GM12878 (cell line): ENCODE results near the gene GALNT9. TPM values are rescaled to one million over a fixed set of nuclear protein-coding genes. Genes with fewer than 3 reads are reported as not detected.

Experiments used
- ATAC-seq: fragments of 200-7000 bp; cut with Tn5 transposase; 3 replicates; pipeline ENCODE4 v1.9.1; 2020; ENCODE audit warnings: mild to moderate bottlenecking, moderate library complexity
- BruUV-seq: library from RNA; stranded (reverse); fragments of 400-500 nt; replicated peaks from 2 replicates; lab custom pipeline; 2021; lab: Mats Ljungman, UMichigan
- CTCF ChIA-PET: fragments of 300-600 bp; sonication (Branson Sonifier 250); formaldehyde crosslinking; extraction: SDS; loops from one replicate; lab custom pipeline; 2021; ENCODE audit warnings: inconsistent platforms; lab: Yijun Ruan, JAX
- POLR2A ChIA-PET: fragments of 350-600 bp; formaldehyde crosslinking; extraction: SDS; loops from one replicate; lab custom pipeline; 2021; ENCODE audit warnings: inconsistent platforms; lab: Charles Lee
- RAD21 ChIA-PET: fragments of 300-600 bp; sonication (Branson Sonifier 250); formaldehyde crosslinking; loops from one replicate; lab custom pipeline; 2023; ENCODE audit warnings: antibody characterized with exemption; ENCODE audit not compliant: unreplicated experiment; lab: Charles Lee
- SMC1A ChIA-PET: fragments of 300-600 bp; sonication (Branson Sonifier 250); formaldehyde crosslinking; loops from one replicate; lab custom pipeline; 2023; ENCODE audit not compliant: unreplicated experiment, uncharacterized antibody; lab: Charles Lee
- DNase-seq: peaks from one replicate; pipeline ENCODE4 v3.0.0-alpha.2; 2011; ENCODE audit warnings: low read depth, low spot score
- FAIRE-seq: peaks from 3 replicates; lab custom pipeline; 2011; peaks lifted over from hg19 to GRCh38; lab: Jason Lieb, UNC
- H2AFZ ChIP-seq: 2 replicates; pipeline ENCODE4 v1.6.0; 2011; ENCODE audit warnings: low read depth, low read length, control low read depth; ENCODE audit not compliant: control insufficient read depth
- H3K27ac ChIP-seq: 2 replicates; pipeline ENCODE4 v1.5.1; 2011; ENCODE audit warnings: control low read depth; ENCODE audit not compliant: control insufficient read depth, insufficient read depth
- H3K27me3 ChIP-seq, 2 experiments: replicated peaks in 1 of 2; 2 replicates each; pipeline versions ENCODE4 v1.6.0 to v1.6.1; 2011; ENCODE audit warnings: low read length in 1 of 2; ENCODE audit not compliant: control insufficient read depth in 2 of 2, insufficient read depth in 2 of 2
- H3K36me3 ChIP-seq, 2 experiments: 2 replicates each; pipeline ENCODE4 v1.5.1; 2011; ENCODE audit warnings: low read length in 1 of 2; ENCODE audit not compliant: control insufficient read depth in 2 of 2, insufficient read depth in 2 of 2
- H3K4me1 ChIP-seq: 2 replicates; pipeline ENCODE4 v1.6.1; 2011; ENCODE audit warnings: mild to moderate bottlenecking, low read length, moderate library complexity, mixed read lengths; ENCODE audit not compliant: control insufficient read depth, insufficient read depth
- H3K4me2 ChIP-seq: 2 replicates; pipeline ENCODE4 v1.6.0; 2011; ENCODE audit warnings: control low read depth; ENCODE audit not compliant: control insufficient read depth, insufficient read depth
- H3K4me3 ChIP-seq: fragments of 200-600 bp; sonication (generic); 2 replicates; pipeline ENCODE4 v1.5.1; 2016
- H3K79me2 ChIP-seq: 2 replicates; pipeline ENCODE4 v1.6.0; 2011; ENCODE audit warnings: low read length; ENCODE audit not compliant: control insufficient read depth, insufficient read depth
- H3K9ac ChIP-seq: 2 replicates; pipeline ENCODE4 v1.8.0; 2011; ENCODE audit warnings: low read length, control low read depth, mixed read lengths; ENCODE audit not compliant: control insufficient read depth, insufficient read depth
- H3K9me3 ChIP-seq: replicated peaks from 3 replicates; pipeline ENCODE4 v1.5.1; 2011; ENCODE audit warnings: mild to moderate bottlenecking, low read length; ENCODE audit not compliant: control insufficient read depth, insufficient read depth
- H4K20me1 ChIP-seq: 2 replicates; pipeline ENCODE4 v1.6.0; 2011; ENCODE audit not compliant: control insufficient read depth, insufficient read depth
- CHD4 ChIP-seq: fragments of 200-600 bp; sonication (generic); IDR thresholded peaks from 2 replicates; pipeline ENCODE4 v1.6.1; 2016; ENCODE audit warnings: mild to moderate bottlenecking
- FOXM1 ChIP-seq: IDR thresholded peaks from 2 replicates; pipeline ENCODE4 v1.6.1; 2012; ENCODE audit warnings: low read depth, mild to moderate bottlenecking, inconsistent platforms, low read length, moderate library complexity
- NFIC ChIP-seq: IDR thresholded peaks from 2 replicates; pipeline ENCODE4 v1.6.1; 2012; ENCODE audit warnings: low read depth, mild to moderate bottlenecking, inconsistent platforms, low read length, moderate library complexity
- NFYB ChIP-seq: IDR thresholded peaks from 2 replicates; pipeline ENCODE4 v1.6.1; 2011; ENCODE audit warnings: low read depth, mild to moderate bottlenecking, low read length, improper control_type of control experiment, moderate library complexity; ENCODE audit not compliant: insufficient read depth
- NRF1 ChIP-seq: conservative IDR thresholded peaks from 2 replicates; pipeline ENCODE4 v1.6.1; 2011; ENCODE audit warnings: mild to moderate bottlenecking, low read depth, low read length, improper control_type of control experiment
- PKNOX1 ChIP-seq: fragments of 450-650 bp; IDR thresholded peaks from 2 replicates; pipeline ENCODE4 v1.6.1; 2016; ENCODE audit warnings: mild to moderate bottlenecking
- RBBP5 ChIP-seq: fragments of 200-600 bp; sonication (generic); conservative IDR thresholded peaks from 2 replicates; pipeline ENCODE4 v1.6.1; 2016
- WGBS: methylation state at CpG from one replicate; pipeline ENCODE4 v1.1.6; 2016; ENCODE audit warnings: low lambda C conversion rate; ENCODE audit not compliant: insufficient replicate concordance, insufficient coverage; ENCODE audit errors: missing lambda C conversion rate; 5-methylcytosine and 5-hydroxymethylcytosine counted together
- in situ Hi-C: fragments of 300-500 bp; cut with MboI; formaldehyde crosslinking; loops from 9 replicates; pipeline ENCODE4 v1.14.3; 2018; ENCODE audit warnings: mixed read lengths
- intact Hi-C: fragments of 100-400 bp; cut with micrococcal nuclease; formaldehyde crosslinking; loops from one replicate; pipeline ENCODE4 v1.14.2; 2022; ENCODE audit not compliant: unreplicated experiment
- polyA plus RNA-seq, 11 experiments: library from polyadenylated mRNA; depleted of rRNA in 4 of 11; unstranded in 6 of 11; stranded (reverse) in 5 of 11; fragments of >200 nt; fragmentation: Nextera tagmentation in 4 of 11; fragmentation: Illumina TruSeq in 1 of 11; extraction: Ambion mirVana in 4 of 11; extraction: Trizol in 1 of 11; gene quantifications; 1 replicate in 1 of 11; 2 replicates in 10 of 11; pipeline versions ENCODE4 v1.2.1 to v1.2.3, GENCODE V29; 2011 to 2016; ENCODE audit warnings: inconsistent platforms in 2 of 11, missing spikeins in 2 of 11, low read depth in 1 of 11
- total RNA-seq, 4 experiments: library from RNA; depleted of rRNA in 3 of 4; stranded (reverse); fragments of >200 nt in 3 of 4; fragmentation: Illumina TruSeq in 1 of 4; extraction: Trizol in 1 of 4; gene quantifications; 2 replicates each; pipeline versions ENCODE4 v1.2.1 to v1.2.3, GENCODE V29; 2013 to 2021

GALNT9 gene
- total and polyA plus RNA-seq, 10 of the 15 experiments (the other 5 are each of a cell fraction or from before 2014, with no cell fraction given), result 0.04 TPM; not detected in 9

- Histone ChIP-seq H3K36me3 (no peaks in the 10 kb centered on the region), H3K27ac (no peak overlapping the region), H3K9me3 (no peaks in the 10 kb centered on the region), H3K4me1 (no peaks in the 10 kb centered on the region), H3K9ac (no peak overlapping the region), H3K4me2 (no peak overlapping the region), H2AFZ (no peak overlapping the region), H3K27me3 (no peaks in the 10 kb centered on the region), H3K4me3 (no peak overlapping the region), H3K79me2 (no peaks in the 10 kb centered on the region), H4K20me1 (no peaks in the 10 kb centered on the region)
- no TSS peak for BruUV-seq
- 55% methylated on average over 17 of the region's 18 CpGs for WGBS
- TF ChIP-seq FOXM1 (no peak), PKNOX1 (no peak), NRF1 (no peak), NFIC (no peak), NFYB (peak; percentile 46; the same call in 1 of the 2 replicates), CHD4 (no peak), RBBP5 (no peak)
- intact Hi-C loops (no loop called here), in situ Hi-C loops (no loop called here)
- ChIA-PET POLR2A (no interaction called here), SMC1A (no interaction called here), CTCF (no interaction called here), RAD21 (no interaction called here)
- ATAC-seq, result no peak
- FAIRE-seq, result no peak
- no peak for DNase-seq
These were observed 50.1 kb downstream of the GALNT9 start for GRCh38 chr12:132279184-132279889.
